SK-N-SH treated with all-trans-retinoic acid at 6 μM for 48 hours (cell line): Measurements from ENCODE around the gene CLEC16A.

ENCODE experiments used
- ATAC-seq: fragments of 200-7000 bp; cut with Tn5 transposase; 3 replicates; pipeline ENCODE4 v1.9.1; 2020; ENCODE audit warnings: mild to moderate bottlenecking, moderate library complexity
- BACH2 ChIP-seq: fragments of 250-450 bp; sonication (Bioruptor Pico); IDR thresholded peaks from 2 replicates; pipeline ENCODE4 v1.9.0; 2021; ENCODE audit warnings: mild to moderate bottlenecking, borderline replicate concordance
- CREB5 ChIP-seq: fragments of 250-450 bp; sonication (Bioruptor Pico); IDR thresholded peaks from 2 replicates; pipeline ENCODE4 v1.5.1; 2020; ENCODE audit warnings: low read depth, mild to moderate bottlenecking, moderate library complexity
- CSDC2 ChIP-seq: fragments of 250-450 bp; sonication (Bioruptor Pico); IDR thresholded peaks from 2 replicates; pipeline ENCODE4 v1.5.0; 2020; ENCODE audit warnings: mild to moderate bottlenecking, moderate library complexity
- ESRRG ChIP-seq: fragments of 250-450 bp; sonication (Bioruptor Pico); IDR thresholded peaks from 2 replicates; pipeline ENCODE4 v1.6.1; 2021; ENCODE audit warnings: mild to moderate bottlenecking
- ISL1 ChIP-seq: fragments of 250-450 bp; sonication (Bioruptor Pico); IDR thresholded peaks from 2 replicates; pipeline ENCODE4 v2.1.2; 2022; ENCODE audit warnings: mild to moderate bottlenecking, moderate library complexity
- PATZ1 ChIP-seq: fragments of 250-450 bp; sonication (Bioruptor Pico); IDR thresholded peaks from 2 replicates; pipeline ENCODE4 v1.8.0; 2020; ENCODE audit warnings: mild to moderate bottlenecking, moderate library complexity, borderline replicate concordance
- POU6F1 ChIP-seq: fragments of 250-450 bp; sonication (Bioruptor Pico); IDR thresholded peaks from 2 replicates; pipeline ENCODE4 v1.8.0; 2021; ENCODE audit warnings: low read depth, mild to moderate bottlenecking, moderate library complexity, borderline replicate concordance
- PPARA ChIP-seq: fragments of 250-450 bp; sonication (Bioruptor Pico); IDR thresholded peaks from 2 replicates; pipeline ENCODE4 v1.5.0; 2020; ENCODE audit warnings: mild to moderate bottlenecking, borderline replicate concordance
- RARB ChIP-seq: fragments of 250-450 bp; sonication (Bioruptor Pico); IDR thresholded peaks from 2 replicates; pipeline ENCODE4 v1.8.0; 2021; ENCODE audit warnings: mild to moderate bottlenecking, moderate library complexity
- SNAI2 ChIP-seq: fragments of 250-450 bp; sonication (Bioruptor Pico); IDR thresholded peaks from 2 replicates; pipeline ENCODE4 v1.5.0; 2020; ENCODE audit warnings: mild to moderate bottlenecking, moderate library complexity
- TCF4 ChIP-seq: fragments of 250-450 bp; sonication (Bioruptor Pico); IDR thresholded peaks from 2 replicates; pipeline ENCODE4 v1.8.0; 2021; ENCODE audit warnings: mild to moderate bottlenecking, moderate library complexity, borderline replicate concordance
- TOX ChIP-seq: fragments of 250-450 bp; sonication (Bioruptor Pico); IDR thresholded peaks from 2 replicates; pipeline ENCODE4 v1.8.0; 2021; ENCODE audit warnings: mild to moderate bottlenecking, moderate library complexity, borderline replicate concordance
- TSHZ2 ChIP-seq: fragments of 250-450 bp; sonication (Bioruptor Pico); IDR thresholded peaks from 2 replicates; pipeline ENCODE4 v1.5.0; 2020; ENCODE audit warnings: mild to moderate bottlenecking, moderate library complexity
- ZC3H10 ChIP-seq: fragments of 250-450 bp; sonication (Bioruptor Pico); IDR thresholded peaks from 2 replicates; pipeline ENCODE4 v1.5.1; 2021; ENCODE audit warnings: mild to moderate bottlenecking, moderate library complexity
- ZFP30 ChIP-seq: fragments of 450-650 bp; formaldehyde crosslinking; IDR thresholded peaks from 2 replicates; pipeline ENCODE4 v1.5.0; 2022; ENCODE audit warnings: mild to moderate bottlenecking, moderate library complexity
- ZNF565 ChIP-seq: fragments of 450-650 bp; formaldehyde crosslinking; conservative IDR thresholded peaks from 2 replicates; pipeline ENCODE4 v1.5.0; 2020; ENCODE audit warnings: low read depth, mild to moderate bottlenecking, moderate library complexity
- ZNF70 ChIP-seq: fragments of 450-650 bp; formaldehyde crosslinking; IDR thresholded peaks from 2 replicates; pipeline ENCODE4 v1.5.0; 2020; ENCODE audit warnings: mild to moderate bottlenecking, moderate library complexity

CLEC16A gene

GRCh38 chr16:11064851-11065250 is 120.5 kb downstream of the CLEC16A start (continued):
- no peak for TF ChIP-seq POU6F1
- no peak for TF ChIP-seq ISL1 (CRISPR knock-in tag)
- TF ChIP-seq TOX (CRISPR knock-in tag), result no peak
- no peak for TF ChIP-seq RARB

- no peak for ATAC-seq
- TF ChIP-seq TOX (CRISPR knock-in tag) (no peak), ZFP30 (CRISPR knock-in tag) (no peak), SNAI2 (CRISPR knock-in tag) (no peak), CREB5 (CRISPR knock-in tag) (no peak), ISL1 (CRISPR knock-in tag) (no peak), TSHZ2 (no peak)
These were observed 122.0 kb downstream of the CLEC16A start for GRCh38 chr16:11066261-11066870.

- TF ChIP-seq POU6F1 (no peak), PATZ1 (CRISPR knock-in tag) (no peak), ZNF565 (no peak), PPARA (CRISPR knock-in tag) (no peak), ZNF70 (no peak), ISL1 (CRISPR knock-in tag) (no peak)
- no peak for ATAC-seq
These were observed 122.9 kb downstream of the CLEC16A start for GRCh38 chr16:11067266-11067665.

GRCh38 chr16:11067697-11068141 is 123.4 kb downstream of the CLEC16A start:
- ATAC-seq, result no peak
- TF ChIP-seq ZC3H10 (CRISPR knock-in tag) (no peak), CSDC2 (CRISPR knock-in tag) (no peak), BACH2 (CRISPR knock-in tag) (no peak), CREB5 (CRISPR knock-in tag) (no peak), ZNF565 (no peak), TCF4 (CRISPR knock-in tag) (no peak), ESRRG (CRISPR knock-in tag) (no peak), PATZ1 (CRISPR knock-in tag) (no peak), POU6F1 (no peak), TSHZ2 (no peak), ZNF70 (no peak)
